GM10266 (cell line): ENCODE results near the gene ABHD13.

Experiments
- DNase-seq: peaks from one replicate; pipeline ENCODE4 v3.0.0; 2012; ENCODE audit errors: extremely low spot score
- CTCF ChIP-seq: IDR thresholded peaks from 2 replicates; pipeline ENCODE4 v1.5.1; 2012; ENCODE audit warnings: mild to moderate bottlenecking, low read depth; ENCODE audit not compliant: control insufficient read depth, insufficient read depth; ENCODE audit errors: missing control alignments

The ABHD13 gene

GRCh38 chr13:108190897-108191296 lies 27.3 kb upstream of the ABHD13 start:
- no peak for DNase-seq
- TF ChIP-seq CTCF: no peak

DNA sequence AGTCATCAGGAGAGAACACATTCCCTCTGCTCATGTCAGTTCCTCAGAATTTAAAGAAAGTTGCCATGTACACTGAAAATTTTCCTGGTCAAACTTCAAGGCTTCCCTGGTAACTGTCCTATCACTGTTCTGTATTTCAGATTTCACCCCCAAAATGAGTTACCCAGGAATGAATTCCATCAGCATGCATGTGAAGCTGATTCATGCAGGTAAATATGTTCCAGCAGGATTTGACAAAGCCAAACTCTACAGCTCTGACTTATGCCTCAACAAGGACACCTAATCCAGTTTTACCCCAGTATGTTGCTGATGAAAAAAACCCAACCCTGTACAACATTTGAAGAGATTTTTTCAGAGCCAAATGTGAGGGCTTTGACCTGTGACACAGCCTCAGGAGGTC lies 24.4 kb upstream of the ABHD13 start:
- no peak for DNase-seq

GRCh38 chr13:108194435-108194936 lies 23.7 kb upstream of the ABHD13 start:
- no peak for DNase-seq
- no peak for TF ChIP-seq CTCF

More for the DNA sequence above, 24.4 kb upstream of the ABHD13 start:
- TF ChIP-seq CTCF: no peak

DNA sequence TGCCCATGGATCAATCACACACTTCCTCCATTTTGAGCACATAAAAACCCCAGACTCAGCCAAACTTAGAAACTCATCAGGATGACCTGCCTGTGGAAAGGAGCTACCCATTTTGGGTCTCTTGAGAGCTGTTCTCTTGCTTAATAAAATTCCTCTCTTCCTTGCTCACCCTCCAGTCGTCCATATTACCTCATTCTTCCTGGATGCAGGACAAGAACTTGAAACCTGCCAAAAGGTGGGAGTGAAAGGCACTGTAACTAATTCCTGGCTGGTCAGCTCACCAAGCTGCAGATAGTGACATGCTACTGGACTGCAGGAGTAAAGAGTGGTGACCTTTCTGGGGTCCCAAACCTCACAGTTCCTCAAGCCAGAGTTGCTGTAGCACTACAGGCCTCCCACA lies 23.0 kb upstream of the ABHD13 start:
- TF ChIP-seq CTCF: no peak
- DNase-seq: no peak

DNA sequence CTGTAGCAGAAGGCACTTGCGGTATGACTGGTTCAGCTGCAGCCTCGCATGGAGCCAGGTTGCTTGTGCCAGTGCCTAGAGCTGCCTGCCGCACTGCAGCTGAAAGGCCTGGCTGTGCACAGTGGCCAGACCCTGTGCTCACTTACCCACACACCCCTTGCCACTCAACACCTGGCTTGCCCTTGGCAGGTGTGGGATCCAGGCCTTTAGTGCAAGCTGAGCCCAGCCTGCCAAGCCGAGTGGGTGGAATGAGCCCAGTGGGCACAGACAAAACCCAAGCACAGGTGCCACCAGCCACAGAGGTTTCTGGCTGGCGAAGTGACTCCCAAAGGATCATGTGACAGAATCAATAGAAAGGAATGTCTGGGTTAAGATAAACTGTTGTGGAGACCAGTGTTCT lies 22.3 kb upstream of the ABHD13 start:
- TF ChIP-seq CTCF: no peak
- no peak for DNase-seq

DNA sequence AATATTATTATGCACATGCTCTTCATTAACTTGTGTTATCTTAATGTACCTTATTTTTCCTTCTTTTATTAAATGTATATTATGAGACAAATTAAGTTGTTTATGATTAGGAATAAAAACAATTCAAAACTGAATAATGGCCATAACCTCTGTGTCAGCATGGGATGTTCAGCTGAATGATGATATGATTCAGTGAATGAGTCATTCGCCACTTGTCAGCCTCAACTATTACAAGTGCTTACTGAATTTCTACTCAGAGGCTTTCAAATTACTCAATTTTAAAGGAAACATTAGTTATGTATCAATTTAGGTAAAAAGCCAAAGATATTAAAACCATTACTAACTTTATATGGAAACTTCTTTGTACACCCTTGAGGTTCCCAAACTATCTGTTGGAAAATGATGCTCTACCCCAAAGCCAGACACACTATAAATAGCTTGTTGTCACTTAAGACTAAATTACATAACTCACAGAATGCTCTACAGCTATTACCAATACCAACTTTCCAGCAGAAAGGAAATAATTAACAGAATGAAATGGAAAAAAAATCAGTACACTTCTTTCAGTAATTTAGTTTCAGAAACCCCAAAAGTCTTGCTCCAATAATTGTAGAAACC lies 17.3 kb upstream of the ABHD13 start:
- TF ChIP-seq CTCF: no peak

GRCh38 chr13:108210551-108210950 lies 7.6 kb upstream of the ABHD13 start:
- no peak for TF ChIP-seq CTCF
- DNase-seq: no peak

More for the DNA sequence above, 17.3 kb upstream of the ABHD13 start:
- no peak for DNase-seq
